Measurements from ENCODE around the gene TPBGL.
A peak's percentile ranks its signal among the peaks of the same experiment; 100 is the strongest.

Gene TPBGL

GRCh38 chr11:75214843-75215242 is 25.7 kb upstream of the TPBGL start:
- H3K36me3 ChIP-seq (ENCODE audit: low read depth) = no peaks in the 10 kb centered on the region
- no peaks in the 10 kb centered on the region for H3K27me3 ChIP-seq (ENCODE audit: insufficient read depth, poor library complexity, severe bottlenecking)
- no peak for ATAC-seq (ENCODE audit: low read depth)
- H3K9me3 ChIP-seq (ENCODE audit: severe bottlenecking) = no peaks in the 10 kb centered on the region
- TF ChIP-seq CTCF (IDR thresholded peaks at IDR 0.05; ENCODE audit: poor library complexity, severe bottlenecking) = no peak
- DNase-seq (ENCODE audit: low spot score) = no peak
- no peak overlapping the region for H3K4me3 ChIP-seq (ENCODE audit: severe bottlenecking)
- H3K4me1 ChIP-seq (ENCODE audit: insufficient read depth, poor library complexity, severe bottlenecking) = no peaks in the 10 kb centered on the region
- H3K27ac ChIP-seq (ENCODE audit: poor library complexity, severe bottlenecking) = no peak overlapping the region

- no peak for TF ChIP-seq CTCF (IDR thresholded peaks at IDR 0.05; ENCODE audit: poor library complexity, severe bottlenecking)
- no peaks in the 10 kb centered on the region for H3K4me1 ChIP-seq (ENCODE audit: insufficient read depth, poor library complexity, severe bottlenecking)
- H3K9me3 ChIP-seq (ENCODE audit: severe bottlenecking) = no peaks in the 10 kb centered on the region
- no peak overlapping the region for H3K4me3 ChIP-seq (ENCODE audit: severe bottlenecking)
- no peaks in the 10 kb centered on the region for H3K27me3 ChIP-seq (ENCODE audit: insufficient read depth, poor library complexity, severe bottlenecking)
- no peaks in the 10 kb centered on the region for H3K36me3 ChIP-seq (ENCODE audit: low read depth)
- DNase-seq (ENCODE audit: low spot score) (no peak), ATAC-seq (ENCODE audit: low read depth) (no peak)
- H3K27ac ChIP-seq (ENCODE audit: poor library complexity, severe bottlenecking) = no peak overlapping the region
Measured at GRCh38 chr11:75219869-75220268, 20.7 kb upstream of the TPBGL start.

DNA sequence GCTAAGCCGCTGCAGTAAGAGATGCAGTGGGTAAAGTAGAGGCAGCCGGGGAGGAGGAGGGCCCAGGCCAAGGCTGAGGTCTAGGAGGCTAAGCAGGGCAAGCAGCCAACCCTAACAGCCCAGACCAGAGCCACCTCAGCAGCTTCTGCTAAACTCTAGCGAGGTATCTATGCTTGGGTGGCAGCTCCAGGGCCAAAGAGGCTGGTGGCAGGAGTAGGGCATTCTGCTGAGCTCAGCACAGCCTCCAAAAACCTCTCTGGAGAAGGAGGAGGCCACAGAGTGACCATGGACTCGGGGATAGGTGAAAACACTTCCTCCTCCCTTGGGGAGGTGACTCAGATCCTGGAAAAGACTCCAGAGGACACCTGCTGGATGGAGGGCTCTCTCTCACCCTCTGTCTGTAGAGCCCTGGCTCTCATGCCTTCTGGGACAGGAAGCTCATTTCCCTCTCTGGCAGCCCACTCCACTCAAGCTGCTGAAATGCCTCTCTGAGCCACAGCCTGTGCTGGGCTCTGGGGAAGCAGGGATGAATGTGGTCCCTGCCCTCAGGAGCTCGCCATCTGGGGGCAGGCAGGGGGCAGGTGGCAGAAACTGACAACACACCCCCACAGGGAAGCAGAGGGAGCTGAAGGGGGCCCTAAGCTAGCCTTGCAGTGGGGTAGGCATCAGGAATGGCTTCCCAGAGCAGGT is 16.5 kb upstream of the TPBGL start:
- H3K36me3 ChIP-seq (ENCODE audit: low read depth) = no peaks in the 10 kb centered on the region
- ATAC-seq (ENCODE audit: low read depth) (peak; percentile 54), DNase-seq (ENCODE audit: low spot score) (no peak)
- H3K27me3 ChIP-seq (ENCODE audit: insufficient read depth, poor library complexity, severe bottlenecking) = no peaks in the 10 kb centered on the region
- no peak for TF ChIP-seq CTCF (IDR thresholded peaks at IDR 0.05; ENCODE audit: poor library complexity, severe bottlenecking)
- H3K4me1 ChIP-seq (ENCODE audit: insufficient read depth, poor library complexity, severe bottlenecking) = no peaks in the 10 kb centered on the region
- H3K9me3 ChIP-seq (ENCODE audit: severe bottlenecking) = no peaks in the 10 kb centered on the region
- H3K4me3 ChIP-seq (ENCODE audit: severe bottlenecking) = no peak overlapping the region
- no peak overlapping the region for H3K27ac ChIP-seq (ENCODE audit: poor library complexity, severe bottlenecking)

DNA sequence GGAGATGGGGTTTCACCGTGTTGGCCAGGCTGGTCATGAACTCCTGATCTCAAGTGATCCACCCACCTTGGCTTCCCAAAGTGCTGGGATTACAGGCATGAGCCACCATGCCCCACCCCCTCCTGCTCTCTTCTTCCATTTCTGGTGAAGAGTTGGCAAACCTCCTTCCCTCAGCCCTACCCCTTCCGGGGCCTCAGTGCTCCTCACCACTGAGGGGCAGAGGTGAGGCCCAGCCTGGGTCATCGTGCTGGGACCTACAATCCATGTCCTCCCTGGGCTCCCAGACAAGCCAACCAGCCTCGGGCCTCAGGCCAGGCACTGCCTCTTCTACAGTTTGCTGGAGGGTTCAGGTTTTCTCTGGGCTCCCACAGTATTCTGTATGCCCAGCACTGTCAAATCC is 14.8 kb upstream of the TPBGL start:
- no peaks in the 10 kb centered on the region for H3K4me1 ChIP-seq (ENCODE audit: insufficient read depth, poor library complexity, severe bottlenecking)
- no peak for DNase-seq (ENCODE audit: low spot score)
- no peak overlapping the region for H3K4me3 ChIP-seq (ENCODE audit: severe bottlenecking)
- no peaks in the 10 kb centered on the region for H3K36me3 ChIP-seq (ENCODE audit: low read depth)
- no peak overlapping the region for H3K27ac ChIP-seq (ENCODE audit: poor library complexity, severe bottlenecking)
- no peaks in the 10 kb centered on the region for H3K9me3 ChIP-seq (ENCODE audit: severe bottlenecking)
- ATAC-seq (ENCODE audit: low read depth) = no peak
- no peak for TF ChIP-seq CTCF (IDR thresholded peaks at IDR 0.05; ENCODE audit: poor library complexity, severe bottlenecking)
- H3K27me3 ChIP-seq (ENCODE audit: insufficient read depth, poor library complexity, severe bottlenecking) = no peaks in the 10 kb centered on the region

GRCh38 chr11:75229466-75229865 is 11.1 kb upstream of the TPBGL start:
- DNase-seq (ENCODE audit: low spot score) (no peak), ATAC-seq (ENCODE audit: low read depth) (no peak)
- TF ChIP-seq CTCF (IDR thresholded peaks at IDR 0.05; ENCODE audit: poor library complexity, severe bottlenecking) = no peak
- H3K4me1 ChIP-seq (ENCODE audit: insufficient read depth, poor library complexity, severe bottlenecking) = no peaks in the 10 kb centered on the region
- H3K36me3 ChIP-seq (ENCODE audit: low read depth) = no peaks in the 10 kb centered on the region
- H3K27me3 ChIP-seq (ENCODE audit: insufficient read depth, poor library complexity, severe bottlenecking) = no peaks in the 10 kb centered on the region
- no peak overlapping the region for H3K27ac ChIP-seq (ENCODE audit: poor library complexity, severe bottlenecking)
- no peaks in the 10 kb centered on the region for H3K9me3 ChIP-seq (ENCODE audit: severe bottlenecking)
- no peak overlapping the region for H3K4me3 ChIP-seq (ENCODE audit: severe bottlenecking)

All from RWPE2 (cell line).